ENCODE data around the gene PMEL.
"Not testable (repeated sequence)": the region's sequence is repeated elsewhere in the genome, so short reads cannot be mapped to it uniquely, and the experiment has no call there.

PMEL gene

GRCh38 chr12:55922126-55922525, 43.7 kb downstream of the PMEL start:
- no peak for DNase-seq (ENCODE audit: low read depth)

GRCh38 chr12:55919032-55919431, 46.8 kb downstream of the PMEL start:
- not testable (repeated sequence) for DNase-seq (ENCODE audit: low read depth)

DNA sequence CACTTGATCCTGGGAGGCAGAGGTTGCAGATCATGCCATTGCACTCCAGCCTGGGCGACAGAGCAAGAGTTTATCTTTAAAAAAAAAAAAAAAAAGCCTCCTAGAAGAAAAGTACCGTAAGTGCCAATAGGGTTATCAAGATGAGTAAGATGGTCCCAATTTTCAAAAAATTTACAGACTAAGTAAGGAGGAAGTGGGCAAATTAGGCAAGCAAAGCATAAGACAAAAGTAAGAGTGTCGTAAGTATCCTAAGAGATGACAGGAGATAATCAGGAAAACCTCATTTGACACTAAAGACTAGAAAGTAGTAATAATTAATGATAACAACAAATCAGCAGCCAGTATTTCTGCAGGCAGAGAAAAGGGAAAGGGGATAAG, 50.4 kb downstream of the PMEL start:
- DNase-seq (ENCODE audit: low read depth) = no peak

DNA sequence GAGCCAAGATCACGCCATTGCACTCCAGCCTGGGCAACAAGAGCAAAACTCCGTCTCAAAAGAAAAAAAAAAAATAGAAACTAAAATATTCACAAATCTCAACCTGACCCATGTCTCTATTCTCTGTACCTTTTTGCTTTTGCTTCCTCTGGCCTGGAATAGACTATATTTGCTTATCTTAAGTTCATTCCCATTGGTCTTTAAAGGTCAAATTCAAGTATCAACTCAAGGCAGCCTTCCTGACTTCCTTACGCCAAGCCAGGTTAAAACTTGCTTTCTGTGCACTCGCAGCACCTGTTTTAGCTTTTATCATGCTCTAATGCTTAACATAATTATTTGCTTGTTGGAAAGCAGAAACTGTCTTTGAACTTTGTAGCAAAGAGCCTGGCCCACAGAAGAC, 52.9 kb downstream of the PMEL start:
- no peak for DNase-seq (ENCODE audit: low read depth)

DNA sequence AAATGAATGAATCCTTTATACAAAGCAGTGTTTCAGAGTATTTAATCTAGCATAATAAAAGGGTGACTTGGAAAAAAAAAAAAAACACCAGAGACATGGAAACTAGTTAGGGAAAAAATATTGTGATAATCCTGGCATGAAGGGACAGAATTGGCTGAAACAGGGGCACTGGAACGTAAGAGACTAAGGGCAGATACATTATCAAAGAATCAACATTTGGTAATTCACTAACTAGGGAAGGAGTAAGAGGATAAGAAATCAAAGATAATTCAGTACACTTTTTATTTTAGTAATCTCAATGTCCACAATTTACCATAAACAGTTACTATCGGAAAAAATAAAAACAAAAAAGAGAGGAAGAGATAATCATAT, 56.3 kb downstream of the PMEL start:
- DNase-seq (ENCODE audit: low read depth) = no peak

DNA sequence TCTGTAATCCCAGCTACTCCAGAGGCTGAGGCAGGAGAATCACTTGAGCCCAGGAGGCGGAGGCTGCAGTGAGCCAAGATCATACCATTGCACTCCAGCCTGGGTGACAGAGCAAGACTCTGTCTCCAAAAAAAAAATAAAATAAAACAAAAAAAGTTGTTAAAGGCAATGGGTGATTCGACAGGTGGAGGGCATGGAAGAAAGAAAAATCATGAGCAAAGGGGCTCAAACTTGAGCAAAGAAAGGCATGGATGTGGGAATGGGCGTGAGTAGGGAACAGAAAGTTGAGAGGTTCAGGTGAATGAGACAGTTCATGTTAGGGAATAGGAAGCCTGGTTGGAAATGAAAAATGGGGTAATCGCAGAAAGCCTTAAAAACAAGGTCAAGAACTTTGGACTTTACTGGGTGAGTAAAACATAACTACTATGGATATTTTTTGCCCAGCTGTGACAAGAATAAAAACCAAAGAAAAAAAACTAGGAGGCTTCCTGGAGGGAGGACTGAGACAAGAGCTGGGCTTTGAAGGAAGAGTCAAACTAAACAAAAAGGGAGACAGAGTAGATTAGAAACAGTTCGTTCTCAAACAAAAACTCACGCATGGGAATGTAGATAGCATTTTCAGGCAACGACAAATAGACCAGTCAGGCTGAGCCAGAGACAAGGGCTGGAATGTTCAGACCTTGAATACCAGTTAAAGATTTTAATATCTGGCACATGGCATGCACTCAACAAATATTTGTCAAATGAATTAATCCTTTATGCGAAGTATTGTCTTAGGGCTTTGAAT, 56.9 kb downstream of the PMEL start:
- no peak for DNase-seq (ENCODE audit: low read depth)

- no peak for DNase-seq (ENCODE audit: low read depth)
These were observed 59.8 kb downstream of the PMEL start for GRCh38 chr12:55906056-55906455.

Measured in GM04504 (cell line).